ENCODE results near the gene TENT4A.

Gene TENT4A

DNA sequence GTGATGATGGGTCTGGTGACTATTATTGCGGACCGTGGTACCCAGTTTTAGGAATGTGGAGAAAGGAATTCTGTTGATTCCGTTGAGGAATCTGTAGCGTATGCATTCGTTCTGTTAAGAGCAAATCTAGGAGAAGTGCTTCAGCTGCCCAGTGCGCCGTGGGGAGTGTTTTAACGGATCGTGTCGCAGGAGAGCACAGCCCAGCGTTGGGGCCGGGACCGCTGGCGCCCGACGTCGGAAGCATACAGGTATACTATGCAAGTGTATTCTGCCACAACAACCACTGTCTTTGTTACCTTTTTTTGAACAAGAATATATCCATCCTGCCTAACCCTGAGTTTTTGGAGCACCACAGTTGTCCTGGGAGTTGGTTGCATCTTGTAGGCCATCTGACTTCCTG, 42.7 kb downstream of the TENT4A start:
- no peak overlapping the region for H3K9ac ChIP-seq (ENCODE audit: insufficient read length)
- peaks cover 50% of the 10 kb centered on the region for H3K36me3 ChIP-seq (ENCODE audit: insufficient read depth, low read length)
- no peak overlapping the region for H3K4me3 ChIP-seq
- H3K9me3 ChIP-seq (ENCODE audit: low read depth, low read length) = no peaks in the 10 kb centered on the region
- TF ChIP-seq EZH2 (IDR thresholded peaks at IDR 0.05) (no peak), POLR2AphosphoS5 (IDR thresholded peaks at IDR 0.05; ENCODE audit: borderline replicate concordance, low read depth, low read length) (no peak)
- DNase-seq (ENCODE audit: low read depth, low spot score) = no peak
- no peak overlapping the region for H3K27ac ChIP-seq

- no peak overlapping the region for H3K9ac ChIP-seq (ENCODE audit: insufficient read length)
- DNase-seq (ENCODE audit: low read depth, low spot score) = no peak
- H3K36me3 ChIP-seq (ENCODE audit: insufficient read depth, low read length) = peaks cover 36% of the 10 kb centered on the region
- TF ChIP-seq FOXP2 (optimal IDR thresholded peaks at IDR 0.05; ENCODE audit: control extremely low read depth, extremely low read length, insufficient read depth) (no peak), POLR2AphosphoS5 (IDR thresholded peaks at IDR 0.05; ENCODE audit: borderline replicate concordance, low read depth, low read length) (no peak), EZH2 (IDR thresholded peaks at IDR 0.05) (no peak)
- no peak overlapping the region for H3K4me3 ChIP-seq
- no peaks in the 10 kb centered on the region for H3K9me3 ChIP-seq (ENCODE audit: low read depth, low read length)
- no peak overlapping the region for H3K27ac ChIP-seq
Measured at GRCh38 chr5:6757414-6757969, 44.3 kb downstream of the TENT4A start.

- Histone ChIP-seq H3K4me3 (no peak overlapping the region), H3K27ac (no peak overlapping the region), H3K36me3 (ENCODE audit: insufficient read depth, low read length) (peaks cover 30% of the 10 kb centered on the region; the same call in 1 of the 2 replicates), H3K9me3 (ENCODE audit: low read depth, low read length) (no peaks in the 10 kb centered on the region), H3K9ac (ENCODE audit: insufficient read length) (no peak overlapping the region)
- TF ChIP-seq POLR2AphosphoS5 (IDR thresholded peaks at IDR 0.05; ENCODE audit: borderline replicate concordance, low read depth, low read length) = no peak
- TF ChIP-seq EZH2 (IDR thresholded peaks at IDR 0.05) = no peak
- no peak for TF ChIP-seq FOXP2 (optimal IDR thresholded peaks at IDR 0.05; ENCODE audit: control extremely low read depth, extremely low read length, insufficient read depth)
- DNase-seq (ENCODE audit: low read depth, low spot score) = no peak
Measured at GRCh38 chr5:6758236-6758635, 45.0 kb downstream of the TENT4A start.

GRCh38 chr5:6758706-6759105, 45.5 kb downstream of the TENT4A start:
- no peaks in the 10 kb centered on the region for H3K9me3 ChIP-seq (ENCODE audit: low read depth, low read length)
- TF ChIP-seq EZH2 (IDR thresholded peaks at IDR 0.05) (no peak), POLR2AphosphoS5 (IDR thresholded peaks at IDR 0.05; ENCODE audit: borderline replicate concordance, low read depth, low read length) (no peak), FOXP2 (optimal IDR thresholded peaks at IDR 0.05; ENCODE audit: control extremely low read depth, extremely low read length, insufficient read depth) (no peak)
- H3K36me3 ChIP-seq (ENCODE audit: insufficient read depth, low read length) = peaks cover 25% of the 10 kb centered on the region; the same call in 1 of the 2 replicates
- no peak overlapping the region for H3K4me3 ChIP-seq
- H3K27ac ChIP-seq = no peak overlapping the region
- no peak for DNase-seq (ENCODE audit: low read depth, low spot score)
- no peak overlapping the region for H3K9ac ChIP-seq (ENCODE audit: insufficient read length)

DNA sequence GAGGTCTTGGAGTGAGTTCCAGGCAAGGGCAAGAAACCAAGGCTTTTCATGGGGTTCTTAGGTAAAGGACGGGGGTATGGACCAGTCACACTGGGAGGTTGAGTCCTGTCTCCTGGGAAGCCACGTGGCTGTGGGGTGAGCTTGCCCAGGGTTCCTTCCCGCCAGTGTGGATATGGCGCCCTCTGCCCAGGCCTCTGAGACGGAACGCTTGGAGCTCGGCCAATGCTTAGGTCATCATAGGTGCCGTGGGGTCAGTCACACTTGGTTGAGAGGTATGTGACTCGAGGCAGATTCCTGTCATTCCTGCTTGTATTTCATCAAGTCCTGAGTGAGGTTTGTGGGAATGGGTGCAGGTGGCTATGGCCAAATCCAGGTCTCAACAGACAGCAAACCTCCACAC, 46.2 kb downstream of the TENT4A start:
- Histone ChIP-seq H3K27ac (no peak overlapping the region), H3K36me3 (ENCODE audit: insufficient read depth, low read length) (peaks cover 21% of the 10 kb centered on the region; the same call in 1 of the 2 replicates), H3K4me3 (no peak overlapping the region), H3K9me3 (ENCODE audit: low read depth, low read length) (no peaks in the 10 kb centered on the region), H3K9ac (ENCODE audit: insufficient read length) (no peak overlapping the region)
- no peak for DNase-seq (ENCODE audit: low read depth, low spot score)
- TF ChIP-seq FOXP2 (optimal IDR thresholded peaks at IDR 0.05; ENCODE audit: control extremely low read depth, extremely low read length, insufficient read depth) (no peak), EZH2 (IDR thresholded peaks at IDR 0.05) (no peak), POLR2AphosphoS5 (IDR thresholded peaks at IDR 0.05; ENCODE audit: borderline replicate concordance, low read depth, low read length) (no peak)

DNA sequence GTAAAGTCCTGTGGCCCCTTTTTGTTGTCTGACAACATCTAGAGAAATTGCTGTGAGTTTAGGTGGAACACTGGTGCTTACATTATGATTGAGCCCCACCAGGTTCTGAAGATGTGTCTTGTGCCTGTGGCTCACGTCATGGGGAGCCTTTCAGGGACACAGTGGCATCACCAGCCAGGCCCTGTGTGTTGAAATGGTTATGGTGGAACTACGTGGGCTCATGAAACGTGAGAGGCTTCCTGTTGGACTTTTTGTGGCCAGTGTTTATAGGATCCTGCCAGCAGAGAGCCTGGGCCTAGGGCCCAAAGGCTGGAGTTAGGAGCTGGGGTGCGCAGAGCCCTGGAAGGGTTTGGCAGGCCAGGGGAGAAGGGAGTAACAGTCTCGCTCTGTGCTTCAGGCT, 46.8 kb downstream of the TENT4A start:
- no peak overlapping the region for H3K9ac ChIP-seq (ENCODE audit: insufficient read length)
- H3K4me3 ChIP-seq = no peak overlapping the region
- no peaks in the 10 kb centered on the region for H3K9me3 ChIP-seq (ENCODE audit: low read depth, low read length)
- peaks cover 15% of the 10 kb centered on the region; the same call in 1 of the 2 replicates for H3K36me3 ChIP-seq (ENCODE audit: insufficient read depth, low read length)
- TF ChIP-seq FOXP2 (optimal IDR thresholded peaks at IDR 0.05; ENCODE audit: control extremely low read depth, extremely low read length, insufficient read depth) (no peak), POLR2AphosphoS5 (IDR thresholded peaks at IDR 0.05; ENCODE audit: borderline replicate concordance, low read depth, low read length) (no peak), EZH2 (IDR thresholded peaks at IDR 0.05) (no peak)
- DNase-seq (ENCODE audit: low read depth, low spot score) = no peak
- H3K27ac ChIP-seq = no peak overlapping the region

DNA sequence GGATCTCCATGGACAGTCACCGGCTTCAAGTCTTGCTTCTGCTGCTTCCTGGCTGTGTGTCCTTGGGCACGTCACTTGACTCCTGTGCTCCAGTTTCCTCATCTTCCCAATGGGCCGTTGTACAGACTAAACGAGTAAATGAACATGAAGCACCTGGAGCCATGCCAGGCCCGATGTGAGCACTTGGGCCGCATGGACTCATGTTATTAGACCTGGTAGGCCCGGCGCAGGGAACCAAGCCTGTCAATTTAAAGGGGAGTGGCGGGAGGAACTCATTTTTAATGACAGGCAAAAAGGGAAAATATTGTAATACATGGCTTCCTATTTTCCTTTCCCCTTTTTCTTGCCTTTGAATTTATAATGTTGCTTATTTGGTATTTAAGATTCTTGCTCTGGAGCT, 47.5 kb downstream of the TENT4A start:
- H3K9ac ChIP-seq (ENCODE audit: insufficient read length) = no peak overlapping the region
- peaks cover 9% of the 10 kb centered on the region; the same call in 1 of the 2 replicates for H3K36me3 ChIP-seq (ENCODE audit: insufficient read depth, low read length)
- DNase-seq (ENCODE audit: low read depth, low spot score) = no peak
- TF ChIP-seq EZH2 (IDR thresholded peaks at IDR 0.05) = no peak
- TF ChIP-seq POLR2AphosphoS5 (IDR thresholded peaks at IDR 0.05; ENCODE audit: borderline replicate concordance, low read depth, low read length) = no peak
- no peak for TF ChIP-seq FOXP2 (optimal IDR thresholded peaks at IDR 0.05; ENCODE audit: control extremely low read depth, extremely low read length, insufficient read depth)
- H3K9me3 ChIP-seq (ENCODE audit: low read depth, low read length) = no peaks in the 10 kb centered on the region
- H3K27ac ChIP-seq = no peak overlapping the region
- no peak overlapping the region for H3K4me3 ChIP-seq

DNA sequence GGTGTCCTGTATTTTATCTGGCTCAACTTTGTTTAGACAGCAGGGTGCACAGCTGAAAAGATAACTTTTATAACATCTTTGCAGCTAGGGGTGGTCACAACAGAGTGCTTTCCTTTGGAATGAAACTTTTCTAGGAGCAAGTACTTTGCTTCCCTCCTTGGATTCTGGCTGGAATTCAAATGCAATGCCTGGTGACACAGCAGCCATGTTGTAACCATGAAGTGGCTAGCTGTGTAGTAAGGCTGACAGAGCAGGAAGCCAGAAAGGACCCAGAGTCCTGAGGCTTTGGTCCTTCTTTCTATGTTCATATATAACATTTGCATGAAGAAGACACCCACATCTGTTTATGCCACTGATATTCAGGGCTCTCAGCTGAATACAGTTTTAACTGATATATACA, 48.1 kb downstream of the TENT4A start:
- Histone ChIP-seq H3K9ac (ENCODE audit: insufficient read length) (no peak overlapping the region), H3K9me3 (ENCODE audit: low read depth, low read length) (no peaks in the 10 kb centered on the region), H3K4me3 (no peak overlapping the region), H3K36me3 (ENCODE audit: insufficient read depth, low read length) (peaks cover 3% of the 10 kb centered on the region; the same call in 1 of the 2 replicates), H3K27ac (no peak overlapping the region)
- no peak for DNase-seq (ENCODE audit: low read depth, low spot score)
- TF ChIP-seq POLR2AphosphoS5 (IDR thresholded peaks at IDR 0.05; ENCODE audit: borderline replicate concordance, low read depth, low read length) (no peak), FOXP2 (optimal IDR thresholded peaks at IDR 0.05; ENCODE audit: control extremely low read depth, extremely low read length, insufficient read depth) (no peak), EZH2 (IDR thresholded peaks at IDR 0.05) (no peak)

DNA sequence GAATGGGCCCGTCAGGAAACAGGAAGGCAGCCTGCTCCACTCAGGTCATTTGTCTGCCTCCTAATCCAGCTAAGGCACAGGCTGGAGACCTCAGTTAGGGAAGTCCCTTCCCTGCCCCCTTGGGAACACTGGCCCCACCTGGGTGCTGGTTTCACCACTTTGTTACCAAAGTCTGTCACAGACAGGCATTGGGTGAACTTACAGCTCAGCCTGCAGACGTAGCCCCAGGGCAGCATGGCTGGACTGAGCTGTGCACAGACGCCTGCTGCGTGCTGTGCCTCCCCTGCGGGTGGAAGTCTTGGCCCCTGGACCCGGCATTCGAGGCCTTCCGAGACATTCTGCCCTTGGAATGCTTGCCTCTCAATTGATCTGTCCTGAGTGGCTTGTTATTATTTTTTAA, 48.9 kb downstream of the TENT4A start:
- H3K36me3 ChIP-seq (ENCODE audit: insufficient read depth, low read length) = no peaks in the 10 kb centered on the region; the same call in 1 of the 2 replicates
- H3K9me3 ChIP-seq (ENCODE audit: low read depth, low read length) = no peaks in the 10 kb centered on the region
- no peak overlapping the region for H3K4me3 ChIP-seq
- TF ChIP-seq POLR2AphosphoS5 (IDR thresholded peaks at IDR 0.05; ENCODE audit: borderline replicate concordance, low read depth, low read length) (no peak), FOXP2 (optimal IDR thresholded peaks at IDR 0.05; ENCODE audit: control extremely low read depth, extremely low read length, insufficient read depth) (no peak), EZH2 (IDR thresholded peaks at IDR 0.05) (no peak)
- no peak overlapping the region for H3K9ac ChIP-seq (ENCODE audit: insufficient read length)
- DNase-seq (ENCODE audit: low read depth, low spot score) = no peak
- no peak overlapping the region for H3K27ac ChIP-seq

Data from SK-N-MC (cell line).